Measurements from ENCODE around the gene ADGRG2. TPM values are rescaled to one million over a fixed set of nuclear protein-coding genes. Genes with fewer than 3 reads are reported as not detected.

Gene ADGRG2
- total RNA-seq, 1 donor: 0.18 TPM

GRCh38 chrX:18956303-18957032, 165.8 kb downstream of the ADGRG2 start:
- TF ChIP-seq CTCF (IDR thresholded peaks at IDR 0.05; ENCODE audit: insufficient read depth, low read length): no peak
- no peak for DNase-seq (ENCODE audit: low read depth)
- H3K4me3 ChIP-seq (ENCODE audit: low read depth, low read length): no peak overlapping the region

- H3K4me3 ChIP-seq (ENCODE audit: low read depth, low read length): no peak overlapping the region
- DNase-seq (ENCODE audit: low read depth): no peak
- TF ChIP-seq CTCF (IDR thresholded peaks at IDR 0.05; ENCODE audit: insufficient read depth, low read length): no peak
Observed at GRCh38 chrX:18955676-18956075, 166.6 kb downstream of the ADGRG2 start.

GRCh38 chrX:18951032-18951431, 171.2 kb downstream of the ADGRG2 start:
- no peak for DNase-seq (ENCODE audit: low read depth)
- TF ChIP-seq CTCF (IDR thresholded peaks at IDR 0.05; ENCODE audit: insufficient read depth, low read length): no peak
- H3K4me3 ChIP-seq (ENCODE audit: low read depth, low read length): no peak overlapping the region

GRCh38 chrX:18949944-18950301, 172.3 kb downstream of the ADGRG2 start:
- no peak for TF ChIP-seq CTCF (IDR thresholded peaks at IDR 0.05; ENCODE audit: insufficient read depth, low read length)
- no peak for DNase-seq (ENCODE audit: low read depth)
- no peak overlapping the region for H3K4me3 ChIP-seq (ENCODE audit: low read depth, low read length)

GRCh38 chrX:18949291-18949943, 172.9 kb downstream of the ADGRG2 start:
- no peak for TF ChIP-seq CTCF (IDR thresholded peaks at IDR 0.05; ENCODE audit: insufficient read depth, low read length)
- H3K4me3 ChIP-seq (ENCODE audit: low read depth, low read length): no peak overlapping the region

GRCh38 chrX:18946611-18947010, 175.7 kb downstream of the ADGRG2 start:
- no peak overlapping the region for H3K4me3 ChIP-seq (ENCODE audit: low read depth, low read length)
- no peak for DNase-seq (ENCODE audit: low read depth)
- no peak for TF ChIP-seq CTCF (IDR thresholded peaks at IDR 0.05; ENCODE audit: insufficient read depth, low read length)

More at GRCh38 chrX:18949291-18949943, 172.9 kb downstream of the ADGRG2 start:
- no peak for DNase-seq (ENCODE audit: low read depth)

All from fibroblast of the aortic adventitia (primary cell).